NB4 (cell line): ENCODE data around the gene BTN1A1.

Source experiments
- DNase-seq: peaks from one replicate; pipeline ENCODE4 v3.0.0; 2010; ENCODE audit warnings: low read depth
- H3K4me3 ChIP-seq: one replicate; pipeline ENCODE4 v1.5.1; 2011; ENCODE audit warnings: mild to moderate bottlenecking, low read depth, low read length, moderate library complexity
- MYC ChIP-seq: IDR thresholded peaks from 2 replicates; pipeline ENCODE4 v1.6.1; 2011; ENCODE audit warnings: low read depth, low read length
- POLR2A ChIP-seq: IDR thresholded peaks from 2 replicates; pipeline ENCODE4 v1.6.1; 2011; ENCODE audit warnings: mild to moderate bottlenecking; ENCODE audit not compliant: insufficient read length; ENCODE audit errors: extremely low read depth
- TF ChIP-seq, protein P1 (sequence below): IDR thresholded peaks from one replicate; pipeline ENCODE4 v1.5.1; 2012; ENCODE audit warnings: low read depth, low read length
- TF ChIP-seq, protein P2 (sequence below): IDR thresholded peaks from 2 replicates; pipeline ENCODE4 v1.6.1; 2011; ENCODE audit warnings: low read depth, low read length

BTN1A1 gene

DNA sequence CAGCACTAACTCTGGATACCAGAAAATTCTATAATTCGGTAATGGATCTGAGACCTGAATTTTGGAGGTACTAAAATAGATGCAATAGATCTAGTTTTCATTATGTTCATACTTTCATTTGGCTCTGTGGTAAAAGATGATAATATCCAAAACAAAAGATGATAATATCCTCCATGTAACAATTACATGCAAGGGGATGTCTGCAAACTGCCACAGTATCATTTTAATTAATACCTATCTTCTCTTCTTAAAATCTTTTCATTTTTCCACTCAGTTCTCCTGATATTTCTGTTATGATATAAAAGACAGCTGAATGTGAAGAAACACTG is 26.7 kb upstream of the BTN1A1 start:
- TF ChIP-seq, protein P1, sequence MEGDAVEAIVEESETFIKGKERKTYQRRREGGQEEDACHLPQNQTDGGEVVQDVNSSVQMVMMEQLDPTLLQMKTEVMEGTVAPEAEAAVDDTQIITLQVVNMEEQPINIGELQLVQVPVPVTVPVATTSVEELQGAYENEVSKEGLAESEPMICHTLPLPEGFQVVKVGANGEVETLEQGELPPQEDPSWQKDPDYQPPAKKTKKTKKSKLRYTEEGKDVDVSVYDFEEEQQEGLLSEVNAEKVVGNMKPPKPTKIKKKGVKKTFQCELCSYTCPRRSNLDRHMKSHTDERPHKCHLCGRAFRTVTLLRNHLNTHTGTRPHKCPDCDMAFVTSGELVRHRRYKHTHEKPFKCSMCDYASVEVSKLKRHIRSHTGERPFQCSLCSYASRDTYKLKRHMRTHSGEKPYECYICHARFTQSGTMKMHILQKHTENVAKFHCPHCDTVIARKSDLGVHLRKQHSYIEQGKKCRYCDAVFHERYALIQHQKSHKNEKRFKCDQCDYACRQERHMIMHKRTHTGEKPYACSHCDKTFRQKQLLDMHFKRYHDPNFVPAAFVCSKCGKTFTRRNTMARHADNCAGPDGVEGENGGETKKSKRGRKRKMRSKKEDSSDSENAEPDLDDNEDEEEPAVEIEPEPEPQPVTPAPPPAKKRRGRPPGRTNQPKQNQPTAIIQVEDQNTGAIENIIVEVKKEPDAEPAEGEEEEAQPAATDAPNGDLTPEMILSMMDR: no peak
- TF ChIP-seq, protein P2, sequence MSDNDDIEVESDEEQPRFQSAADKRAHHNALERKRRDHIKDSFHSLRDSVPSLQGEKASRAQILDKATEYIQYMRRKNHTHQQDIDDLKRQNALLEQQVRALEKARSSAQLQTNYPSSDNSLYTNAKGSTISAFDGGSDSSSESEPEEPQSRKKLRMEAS: no peak
- TF ChIP-seq POLR2A (no peak), MYC (no peak)
- H3K4me3 ChIP-seq: peak overlapping the region; percentile 66
- no peak for DNase-seq

DNA sequence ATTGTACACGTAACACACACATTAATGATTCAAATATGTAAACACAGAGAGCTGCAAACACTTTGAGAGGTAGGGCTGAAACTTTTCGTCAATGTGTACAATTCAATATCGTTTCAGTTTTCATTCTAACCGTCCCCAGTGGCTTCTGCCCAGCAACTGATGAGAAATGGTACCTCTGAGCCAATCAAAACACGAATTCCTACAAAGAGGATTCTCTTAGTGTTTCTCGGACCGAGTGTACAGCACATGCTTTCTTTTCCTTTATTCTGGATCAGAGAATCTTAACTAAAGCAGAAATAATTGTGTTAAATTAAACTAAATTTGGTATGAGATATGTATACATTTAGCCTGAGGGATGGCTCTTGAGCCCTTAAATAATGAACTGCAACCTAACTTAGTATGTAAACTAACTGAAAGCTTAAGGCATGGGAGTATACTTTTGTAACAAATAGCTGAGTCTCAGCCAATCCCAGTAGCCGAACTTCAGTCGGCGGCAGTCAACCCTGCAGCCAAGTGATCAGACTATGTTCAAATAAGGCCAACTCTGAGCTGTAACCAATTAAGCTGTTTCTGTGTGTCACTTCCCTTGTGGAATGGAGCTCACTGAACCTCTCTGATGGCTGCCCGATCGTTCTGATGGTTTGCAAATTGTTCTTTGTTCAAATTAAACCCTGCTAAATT is 26.2 kb upstream of the BTN1A1 start:
- TF ChIP-seq, protein P1: no peak
- TF ChIP-seq POLR2A (peak; percentile 54), MYC (no peak)
- TF ChIP-seq, protein P2: peak; percentile 39; the same call in 1 of the 2 replicates
- peak overlapping the region; percentile 66 for H3K4me3 ChIP-seq
- peak; percentile 96 for DNase-seq

DNA sequence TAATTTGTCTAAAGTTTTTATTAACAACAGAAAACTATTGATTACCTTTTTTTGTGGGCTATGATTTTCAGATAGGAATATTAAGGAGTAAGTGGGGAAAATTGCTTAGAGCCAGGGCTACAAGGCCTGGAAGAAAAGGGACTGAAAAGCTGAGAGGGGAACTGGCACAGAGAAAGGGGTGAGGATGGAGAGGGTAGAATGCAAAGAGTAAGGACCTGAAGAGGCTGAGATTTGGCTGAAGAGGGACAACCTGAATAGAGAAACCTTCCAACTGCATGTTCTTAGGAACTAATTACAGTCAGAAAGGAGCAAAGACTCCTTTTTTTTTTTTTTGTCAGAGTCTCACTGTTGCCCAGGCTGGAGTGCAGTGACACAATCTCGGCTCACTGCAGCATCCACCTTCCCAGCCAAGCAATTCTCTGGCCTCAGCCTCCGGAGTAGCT is 25.6 kb upstream of the BTN1A1 start:
- TF ChIP-seq, protein P1: no peak
- TF ChIP-seq POLR2A (no peak), MYC (no peak)
- TF ChIP-seq, protein P2: no peak
- H3K4me3 ChIP-seq: peak overlapping the region; percentile 66
- DNase-seq: no peak

DNA sequence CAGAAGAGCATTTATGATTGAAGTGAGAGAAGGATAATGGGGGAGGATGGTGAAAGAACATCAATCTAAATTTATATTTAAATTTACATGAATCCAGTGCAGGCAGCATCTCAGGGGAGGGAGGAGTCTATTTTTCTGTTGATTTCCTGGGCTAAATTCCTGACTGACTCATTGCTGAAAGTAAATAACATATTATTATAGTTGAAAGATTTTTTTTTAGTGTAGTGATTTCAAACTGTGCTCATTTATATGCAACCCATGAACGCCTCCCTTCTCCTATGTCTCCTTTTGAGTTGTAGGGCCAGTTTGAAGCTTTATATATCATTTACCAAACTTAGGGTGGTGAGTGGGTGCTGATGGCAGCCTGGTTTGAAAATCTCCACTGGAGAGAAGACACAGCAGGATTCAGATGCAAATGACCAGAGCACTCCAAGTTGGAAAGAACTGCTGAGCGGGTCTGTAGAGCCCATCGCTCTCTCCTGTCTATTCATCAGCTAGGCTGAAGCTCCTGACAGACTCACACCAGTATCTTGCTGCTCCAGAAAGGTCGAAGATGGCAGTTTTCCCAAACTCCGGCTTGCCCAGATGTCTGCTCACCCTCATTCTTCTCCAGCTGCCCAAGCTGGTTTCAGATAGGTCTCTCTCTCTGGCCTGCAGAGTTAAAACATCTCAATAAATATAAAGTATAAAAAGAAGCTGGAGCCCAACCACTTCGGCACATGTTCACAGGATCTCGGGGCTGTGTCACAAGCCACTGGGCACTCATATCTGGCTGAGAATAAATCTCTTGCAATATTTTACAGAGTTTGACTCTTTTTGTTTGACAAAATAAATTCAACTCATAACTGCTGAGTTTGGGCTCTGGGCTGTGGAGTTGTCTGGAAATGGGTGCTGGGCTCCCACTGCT is 24.0 kb upstream of the BTN1A1 start:
- no peak overlapping the region for H3K4me3 ChIP-seq
- DNase-seq: no peak

DNA sequence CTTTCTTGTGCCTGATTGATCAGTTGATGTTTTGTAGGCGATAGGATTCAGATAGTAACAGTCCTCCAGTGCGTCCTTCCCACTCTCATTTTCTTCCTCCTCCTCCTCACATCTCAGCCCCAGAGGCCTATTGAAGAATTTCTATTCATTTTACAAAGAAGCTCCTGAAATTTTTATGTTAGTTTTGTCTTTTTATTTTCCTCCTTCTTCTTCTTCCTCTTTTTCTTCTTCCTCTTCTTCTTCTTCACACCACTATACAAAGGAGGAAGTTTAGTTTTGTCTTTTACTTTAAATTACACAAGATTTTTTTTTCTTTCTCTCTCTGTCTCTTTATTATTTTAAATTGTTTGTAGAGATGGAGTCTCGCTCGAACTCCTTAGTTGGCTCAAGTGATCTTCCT is 23.2 kb upstream of the BTN1A1 start:
- no peak for TF ChIP-seq MYC
- TF ChIP-seq, protein P2: no peak
- TF ChIP-seq POLR2A: no peak
- TF ChIP-seq, protein P1: no peak
- H3K4me3 ChIP-seq: no peak overlapping the region
- DNase-seq: no peak

More for the DNA sequence above, 24.0 kb upstream of the BTN1A1 start:
- TF ChIP-seq POLR2A: no peak
- TF ChIP-seq, protein P2: no peak
- TF ChIP-seq MYC: no peak
- TF ChIP-seq, protein P1: no peak
